Fibroblast of lung (primary cell): ENCODE measurements around the gene CETN2. TPM values are rescaled to one million over a fixed set of nuclear protein-coding genes. Genes with fewer than 3 reads are reported as not detected.

Source experiments
- DNase-seq, 2 donors: peaks; one replicate each; pipeline versions ENCODE4 v3.0.0 to v3.0.0-alpha.2; 2010; ENCODE audit warnings: low read depth in 2 of 2
- H2AFZ ChIP-seq: 2 replicates; pipeline ENCODE4 v1.5.1; 2012; ENCODE audit warnings: low read length, control low read depth, inconsistent platforms
- H3K27ac ChIP-seq: 2 replicates; pipeline ENCODE4 v1.5.1; 2011; ENCODE audit warnings: low read length, control low read depth; ENCODE audit not compliant: insufficient read depth
- H3K27me3 ChIP-seq: 2 replicates; pipeline ENCODE4 v1.5.1; 2011; ENCODE audit warnings: mild to moderate bottlenecking, low read length; ENCODE audit not compliant: control insufficient read depth, insufficient read depth
- H3K36me3 ChIP-seq: 2 replicates; pipeline ENCODE4 v1.5.1; 2011; ENCODE audit warnings: low read length; ENCODE audit not compliant: control insufficient read depth, insufficient read depth
- H3K4me1 ChIP-seq: 2 replicates; pipeline ENCODE4 v1.5.1; 2011; ENCODE audit warnings: low read length; ENCODE audit not compliant: control insufficient read depth, insufficient read depth; ENCODE audit errors: extremely low read depth
- H3K4me2 ChIP-seq: 2 replicates; pipeline ENCODE4 v1.5.1; 2011; ENCODE audit warnings: low read length, control low read depth; ENCODE audit not compliant: insufficient read depth; ENCODE audit errors: extremely low read depth
- H3K4me3 ChIP-seq, 4 experiments: fragments of 200-600 bp in 1 of 4; sonication (generic) in 1 of 4; replicated peaks in 1 of 4; 2 replicates each; pipeline ENCODE4 v1.5.1; 2011 to 2016; ENCODE audit warnings: low read length in 4 of 4, low read depth in 3 of 4, mild to moderate bottlenecking in 3 of 4, control low read depth in 2 of 4, inconsistent platforms in 1 of 4, mixed read lengths in 1 of 4; ENCODE audit not compliant: insufficient read depth in 1 of 4; ENCODE audit errors: control extremely low read depth in 1 of 4
- H3K79me2 ChIP-seq: 2 replicates; pipeline ENCODE4 v1.5.1; 2012; ENCODE audit warnings: mild to moderate bottlenecking, low read length, inconsistent platforms; ENCODE audit not compliant: control insufficient read depth, insufficient read depth
- H3K9ac ChIP-seq: 2 replicates; pipeline ENCODE4 v1.5.1; 2011; ENCODE audit warnings: mild to moderate bottlenecking, low read length, control low read depth; ENCODE audit not compliant: insufficient read depth
- H3K9me3 ChIP-seq: 2 replicates; pipeline ENCODE4 v1.5.1; 2012; ENCODE audit warnings: low read depth, low read length; ENCODE audit not compliant: control insufficient read depth, insufficient read depth
- H4K20me1 ChIP-seq: 2 replicates; pipeline ENCODE4 v1.5.1; 2011; ENCODE audit warnings: low read length; ENCODE audit not compliant: control insufficient read depth, insufficient read depth; ENCODE audit errors: extremely low read depth
- CTCF ChIP-seq, 2 donors: IDR thresholded peaks in 1 of 2; conservative IDR thresholded peaks in 1 of 2; 1 replicate in 1 of 2; 2 replicates in 1 of 2; pipeline ENCODE4 v1.5.1; 2011 to 2012; ENCODE audit warnings: low read length in 2 of 2, control low read depth in 1 of 2, inconsistent platforms in 1 of 2, low read depth in 1 of 2, mild to moderate bottlenecking in 1 of 2
- EZH2 ChIP-seq: IDR thresholded peaks from 2 replicates; pipeline ENCODE4 v1.5.1; 2012; ENCODE audit warnings: low read length, control low read depth, mild to moderate bottlenecking; ENCODE audit errors: missing control alignments
- polyA plus RNA-seq, 2 donors: library from polyadenylated mRNA; depleted of rRNA in 1 of 2; stranded (reverse) in 1 of 2; unstranded in 1 of 2; fragments of >200 nt; gene quantifications; 2 replicates each; pipeline ENCODE4 v1.2.1, GENCODE V29; 2011 to 2012; ENCODE audit warnings: missing spikeins in 1 of 2
- total RNA-seq: library from RNA; depleted of rRNA; stranded (reverse); fragments of >200 nt; gene quantifications from 2 replicates; pipeline ENCODE4 v1.2.1, GENCODE V29; 2014

The CETN2 gene
- total and polyA plus RNA-seq, 2 donors (not counting 1 experiment from before 2014, with no cell fraction given) = 40.8 to 79.7 TPM

- no peak for DNase-seq
- Histone ChIP-seq H2AFZ (no peak overlapping the region), H3K36me3 (peaks cover 2% of the 10 kb centered on the region), H3K9me3 (no peaks in the 10 kb centered on the region), H4K20me1 (no peaks in the 10 kb centered on the region), H3K4me3 (no peak overlapping the region), H3K27me3 (no peaks in the 10 kb centered on the region), H3K79me2 (no peaks in the 10 kb centered on the region), H3K4me2 (no peak overlapping the region), H3K9ac (no peak overlapping the region), H3K4me1 (no peaks in the 10 kb centered on the region), H3K27ac (no peak overlapping the region)
- no peak for TF ChIP-seq CTCF (conservative IDR thresholded peaks at IDR 0.05 in 1 of 2, IDR thresholded peaks at IDR 0.05 in 1 of 2; ENCODE audit: low read depth in 1 of 2, low read length in 2 of 2)
- no peak for TF ChIP-seq EZH2
These were observed 39.4 kb upstream of the CETN2 start for GRCh38 chrX:152869972-152870371.

GRCh38 chrX:152866386-152866785, 35.8 kb upstream of the CETN2 start:
- no peak overlapping the region for H3K9ac ChIP-seq
- no peaks in the 10 kb centered on the region for H3K79me2 ChIP-seq
- no peaks in the 10 kb centered on the region for H4K20me1 ChIP-seq
- no peak overlapping the region for H3K27ac ChIP-seq
- no peak overlapping the region for H3K4me2 ChIP-seq
- H3K4me3 ChIP-seq = no peak overlapping the region
- no peaks in the 10 kb centered on the region for H3K4me1 ChIP-seq
- H2AFZ ChIP-seq = no peak overlapping the region
- H3K27me3 ChIP-seq = no peaks in the 10 kb centered on the region
- H3K9me3 ChIP-seq = no peaks in the 10 kb centered on the region
- DNase-seq = no peak
- TF ChIP-seq EZH2 = no peak
- no peak for TF ChIP-seq CTCF (conservative IDR thresholded peaks at IDR 0.05 in 1 of 2, IDR thresholded peaks at IDR 0.05 in 1 of 2; ENCODE audit: low read depth in 1 of 2, low read length in 2 of 2)
- H3K36me3 ChIP-seq = peaks cover 2% of the 10 kb centered on the region

- H3K9ac ChIP-seq = no peak overlapping the region
- H3K36me3 ChIP-seq = peaks cover 2% of the 10 kb centered on the region
- no peaks in the 10 kb centered on the region for H3K4me1 ChIP-seq
- no peaks in the 10 kb centered on the region for H3K79me2 ChIP-seq
- DNase-seq = peak in 1 of 2 donors; percentile 19
- no peaks in the 10 kb centered on the region for H4K20me1 ChIP-seq
- no peaks in the 10 kb centered on the region for H3K27me3 ChIP-seq
- no peak for TF ChIP-seq CTCF (conservative IDR thresholded peaks at IDR 0.05 in 1 of 2, IDR thresholded peaks at IDR 0.05 in 1 of 2; ENCODE audit: low read depth in 1 of 2, low read length in 2 of 2)
- TF ChIP-seq EZH2 = no peak
- H3K4me2 ChIP-seq = no peak overlapping the region
- no peak overlapping the region for H3K27ac ChIP-seq
- no peak overlapping the region for H2AFZ ChIP-seq
- no peaks in the 10 kb centered on the region for H3K9me3 ChIP-seq
- H3K4me3 ChIP-seq = no peak overlapping the region
These were observed 34.8 kb upstream of the CETN2 start for GRCh38 chrX:152865232-152865920.
